ENCODE measurements around the gene BMS1.

- TF ChIP-seq POLR2A (IDR thresholded peaks at IDR 0.05; ENCODE audit: low read length), result no peak
- no peak for TF ChIP-seq GATA1 (IDR thresholded peaks at IDR 0.05; ENCODE audit: low read depth, low read length)
These were observed 54.3 kb downstream of the BMS1 start for GRCh38 chr10:42836771-42837468.

All from erythroblast (primary cell).